KOPT-K1 (cell line): ENCODE data around the gene SPZ1.
"Not testable (repeated sequence)": the region's sequence is repeated elsewhere in the genome, so short reads cannot be mapped to it uniquely, and the experiment has no call there.

Source experiments
- H3K27ac ChIP-seq: fragments of 200-600 bp; sonication (generic); 2 replicates; pipeline ENCODE4 v1.5.1; 2016; ENCODE audit warnings: antibody characterized with exemption, mild to moderate bottlenecking, low read depth, low read length; ENCODE audit not compliant: poor library complexity, severe bottlenecking
- H3K36me3 ChIP-seq: fragments of 200-600 bp; sonication (generic); 2 replicates; pipeline ENCODE4 v1.5.1; 2017; ENCODE audit warnings: antibody characterized with exemption, mild to moderate bottlenecking, low read length, moderate library complexity; ENCODE audit not compliant: insufficient read depth
- H3K9me3 ChIP-seq: fragments of 200-600 bp; sonication (generic); 2 replicates; pipeline ENCODE4 v1.5.1; 2017; ENCODE audit warnings: antibody characterized with exemption, low read length, mild to moderate bottlenecking; ENCODE audit not compliant: insufficient read depth, poor library complexity, severe bottlenecking

Gene SPZ1, protein sequence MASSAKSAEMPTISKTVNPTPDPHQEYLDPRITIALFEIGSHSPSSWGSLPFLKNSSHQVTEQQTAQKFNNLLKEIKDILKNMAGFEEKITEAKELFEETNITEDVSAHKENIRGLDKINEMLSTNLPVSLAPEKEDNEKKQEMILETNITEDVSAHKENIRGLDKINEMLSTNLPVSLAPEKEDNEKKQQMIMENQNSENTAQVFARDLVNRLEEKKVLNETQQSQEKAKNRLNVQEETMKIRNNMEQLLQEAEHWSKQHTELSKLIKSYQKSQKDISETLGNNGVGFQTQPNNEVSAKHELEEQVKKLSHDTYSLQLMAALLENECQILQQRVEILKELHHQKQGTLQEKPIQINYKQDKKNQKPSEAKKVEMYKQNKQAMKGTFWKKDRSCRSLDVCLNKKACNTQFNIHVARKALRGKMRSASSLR

GRCh38 chr5:80319702-80320101 is at the start of gene SPZ1:
Gene SPZ1 (plus strand): TSS chr5:80320002. CDS start chr5:80320216, 214 bp downstream.
- no peaks in the 10 kb centered on the region for H3K9me3 ChIP-seq
- no peak within 1 kb of the TSS for H3K27ac ChIP-seq
- no peaks in the 10 kb centered on the region for H3K36me3 ChIP-seq

DNA sequence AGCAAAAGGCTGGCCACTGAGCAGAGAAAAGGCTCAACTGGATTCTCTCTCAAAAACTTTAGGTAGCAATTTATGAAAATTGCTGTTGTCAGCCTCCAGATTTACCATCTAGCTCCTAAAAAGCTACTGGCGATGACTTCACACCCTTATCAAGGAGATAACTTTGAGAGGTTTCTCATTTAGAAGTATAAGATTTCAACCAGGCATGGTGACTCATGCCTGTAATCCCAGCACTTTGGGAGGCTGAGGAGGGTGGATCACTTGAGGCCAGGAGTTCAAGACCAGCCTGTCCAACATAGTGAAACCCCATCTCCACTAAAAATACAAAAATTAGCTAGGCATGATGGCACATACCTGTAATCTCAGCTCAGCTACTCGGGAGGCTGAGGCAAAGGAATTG is 49.3 kb upstream of the SPZ1 start:
- H3K36me3 ChIP-seq: not testable (repeated sequence)
- H3K27ac ChIP-seq: peak overlapping the region; percentile 71

GRCh38 chr5:80275347-80275746 is 44.5 kb upstream of the SPZ1 start:
- Histone ChIP-seq H3K36me3 (no peaks in the 10 kb centered on the region), H3K27ac (no peak overlapping the region), H3K9me3 (no peaks in the 10 kb centered on the region)

More for the DNA sequence above, 49.3 kb upstream of the SPZ1 start:
- H3K9me3 ChIP-seq: not testable (repeated sequence)

GRCh38 chr5:80276186-80276585 is 43.6 kb upstream of the SPZ1 start:
- H3K27ac ChIP-seq: no peak overlapping the region

GRCh38 chr5:80277191-80277590 is 42.6 kb upstream of the SPZ1 start:
- Histone ChIP-seq H3K9me3 (no peaks in the 10 kb centered on the region), H3K36me3 (no peaks in the 10 kb centered on the region), H3K27ac (no peak overlapping the region)

More at GRCh38 chr5:80276186-80276585, 43.6 kb upstream of the SPZ1 start:
- Histone ChIP-seq H3K36me3 (no peaks in the 10 kb centered on the region), H3K9me3 (no peaks in the 10 kb centered on the region)

DNA sequence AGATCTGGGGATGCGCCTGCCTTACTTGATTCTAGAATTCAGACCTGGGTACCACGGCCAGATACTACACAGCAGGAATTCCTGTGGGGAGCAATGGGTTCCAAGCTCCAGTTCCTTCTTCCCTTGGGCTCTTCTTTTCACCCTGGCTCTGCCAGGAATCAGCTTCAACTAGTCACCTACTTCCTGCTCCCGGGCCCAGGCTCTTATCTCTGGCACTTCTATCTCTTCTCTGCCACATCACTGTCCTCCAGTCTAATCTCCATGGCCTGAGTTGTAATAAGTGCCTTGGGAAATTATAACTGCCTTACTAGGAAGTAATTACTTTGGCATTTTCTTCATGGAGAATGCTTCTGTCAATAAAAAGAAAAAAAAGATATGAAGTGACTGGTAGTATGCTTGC is 37.7 kb upstream of the SPZ1 start:
- Histone ChIP-seq H3K9me3 (no peaks in the 10 kb centered on the region), H3K36me3 (no peaks in the 10 kb centered on the region), H3K27ac (no peak overlapping the region)

DNA sequence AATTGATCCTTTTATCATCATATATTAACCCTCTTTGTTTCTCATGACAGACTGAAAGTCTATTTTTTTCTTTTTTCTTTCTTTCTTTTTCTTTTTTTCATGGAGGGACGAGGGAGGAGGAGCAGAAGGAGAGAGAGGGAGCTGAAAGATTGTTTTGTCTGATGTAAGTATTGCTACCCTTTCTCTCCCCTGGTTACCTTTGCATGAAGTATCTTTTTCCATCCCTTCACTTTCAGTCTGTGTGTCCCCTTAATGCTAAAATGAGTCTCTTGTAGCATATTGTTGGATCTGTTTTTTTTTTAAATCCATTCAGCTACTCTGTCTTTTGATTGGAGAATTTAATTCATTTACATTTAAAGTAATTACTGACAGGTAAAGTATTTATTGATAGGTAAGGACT is 36.4 kb upstream of the SPZ1 start:
- H3K36me3 ChIP-seq: no peaks in the 10 kb centered on the region
- no peaks in the 10 kb centered on the region for H3K9me3 ChIP-seq

DNA sequence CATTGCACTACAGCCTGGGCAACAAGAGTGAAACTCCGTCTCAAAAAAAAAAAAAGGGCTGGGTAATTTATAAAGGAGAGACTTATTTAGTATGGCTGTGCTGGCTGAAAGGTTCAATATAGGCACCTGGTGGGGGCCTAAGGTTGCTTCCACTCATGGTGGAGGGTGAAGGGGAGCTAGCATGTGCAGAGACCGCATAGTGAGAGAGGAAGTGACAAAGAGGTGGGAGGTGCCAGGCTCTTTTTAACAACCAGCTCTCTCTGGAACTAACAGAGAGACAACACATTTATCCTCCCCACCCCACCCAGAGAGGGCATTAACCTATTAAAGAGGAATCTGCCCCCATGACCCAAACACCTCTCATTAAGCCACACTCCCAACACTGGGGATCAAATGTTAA is 35.1 kb upstream of the SPZ1 start:
- Histone ChIP-seq H3K27ac (peak overlapping the region; percentile 44), H3K9me3 (no peaks in the 10 kb centered on the region), H3K36me3 (no peaks in the 10 kb centered on the region)

More for the DNA sequence above, 36.4 kb upstream of the SPZ1 start:
- no peak overlapping the region for H3K27ac ChIP-seq

- Histone ChIP-seq H3K9me3 (no peaks in the 10 kb centered on the region), H3K36me3 (no peaks in the 10 kb centered on the region), H3K27ac (no peak overlapping the region)
These were observed 31.6 kb upstream of the SPZ1 start for GRCh38 chr5:80288177-80288576.

DNA sequence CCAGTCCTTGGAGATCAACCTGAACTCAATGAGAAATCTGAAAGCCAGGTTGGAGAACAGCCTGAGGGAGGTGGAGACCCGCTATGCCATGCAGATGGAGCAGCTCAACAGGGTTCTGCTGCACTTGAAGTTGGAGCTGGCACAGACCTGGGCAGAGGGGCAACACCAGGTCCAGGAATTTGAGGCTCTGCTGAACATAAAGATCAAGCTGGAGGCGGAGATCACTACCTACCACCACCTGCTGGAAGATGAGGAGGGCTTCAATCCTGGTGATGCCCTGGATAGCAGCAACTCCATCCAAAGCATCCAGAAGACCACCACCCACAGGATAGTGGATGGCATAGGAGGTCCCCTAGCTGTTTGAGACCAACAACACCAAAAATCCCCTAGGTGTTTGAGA is 30.5 kb upstream of the SPZ1 start:
- Histone ChIP-seq H3K27ac (no peak overlapping the region), H3K36me3 (no peaks in the 10 kb centered on the region), H3K9me3 (no peaks in the 10 kb centered on the region)

DNA sequence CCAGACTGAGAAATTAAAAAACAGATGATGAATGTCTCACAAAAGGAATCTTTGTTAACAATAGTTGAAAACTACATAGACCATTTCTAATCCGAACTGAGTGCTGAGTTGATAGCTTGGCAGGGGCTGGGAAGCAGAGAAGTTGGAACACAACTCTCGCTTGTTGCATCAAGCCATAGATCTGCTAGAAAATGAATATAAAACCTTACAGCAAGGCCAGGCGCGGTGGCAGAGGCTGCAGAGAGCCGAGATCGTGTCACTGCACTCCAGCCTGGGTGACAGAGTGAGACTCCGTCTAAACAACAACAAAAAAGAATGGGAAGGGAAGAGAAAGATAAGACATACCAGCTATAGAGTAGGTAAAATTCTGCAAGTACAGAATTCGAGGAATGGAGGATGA is 28.0 kb upstream of the SPZ1 start:
- Histone ChIP-seq H3K36me3 (no peaks in the 10 kb centered on the region), H3K27ac (no peak overlapping the region)

DNA sequence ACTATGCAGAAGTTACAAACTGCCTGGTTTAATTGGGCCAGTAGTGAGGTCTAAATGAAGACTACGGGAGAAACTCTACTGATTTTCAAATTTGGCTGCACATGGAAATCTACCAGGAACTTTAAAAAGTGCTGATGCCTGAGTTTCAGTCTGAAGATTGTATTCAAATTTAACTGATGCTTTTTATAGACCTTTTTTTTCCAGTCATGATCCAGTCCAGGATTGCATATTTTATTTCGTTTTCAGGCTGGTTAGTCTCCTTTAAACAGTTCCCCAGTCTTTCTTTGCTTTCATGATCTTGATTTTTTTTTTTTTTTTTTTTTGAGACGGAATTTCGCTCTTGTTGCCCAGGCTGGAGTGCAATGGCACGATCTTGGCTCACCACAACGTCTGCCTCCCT is 23.7 kb upstream of the SPZ1 start:
- H3K27ac ChIP-seq: no peak overlapping the region
- no peaks in the 10 kb centered on the region for H3K9me3 ChIP-seq
- no peaks in the 10 kb centered on the region for H3K36me3 ChIP-seq

More for the DNA sequence above, 28.0 kb upstream of the SPZ1 start:
- no peaks in the 10 kb centered on the region for H3K9me3 ChIP-seq

DNA sequence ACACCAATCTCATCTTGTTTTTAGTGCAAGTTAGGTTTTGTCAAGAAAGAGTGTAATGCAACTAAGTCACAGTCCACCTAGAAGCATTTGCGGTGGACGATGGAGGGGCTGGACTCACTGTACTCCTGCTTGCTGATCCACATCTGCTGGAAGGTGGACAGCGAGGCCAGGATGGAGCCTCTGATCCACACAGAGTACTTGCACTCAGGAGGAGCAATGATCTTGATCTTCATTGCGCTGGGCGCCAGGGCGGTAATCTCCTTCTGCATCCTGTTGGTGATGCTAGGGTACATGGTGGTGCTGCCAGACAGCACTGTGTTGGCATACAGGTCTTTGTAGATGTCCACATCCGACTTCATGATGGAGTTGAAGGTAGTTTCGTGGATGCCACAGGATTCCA is 20.2 kb upstream of the SPZ1 start:
- H3K27ac ChIP-seq: no peak overlapping the region
- H3K9me3 ChIP-seq: no peaks in the 10 kb centered on the region
- no peaks in the 10 kb centered on the region for H3K36me3 ChIP-seq

GRCh38 chr5:80300125-80300524 is 19.7 kb upstream of the SPZ1 start:
- Histone ChIP-seq H3K27ac (no peak overlapping the region), H3K9me3 (no peaks in the 10 kb centered on the region), H3K36me3 (no peaks in the 10 kb centered on the region)

GRCh38 chr5:80300796-80301195 is 19.0 kb upstream of the SPZ1 start:
- not testable (repeated sequence) for H3K9me3 ChIP-seq, H3K36me3 ChIP-seq, H3K27ac ChIP-seq

DNA sequence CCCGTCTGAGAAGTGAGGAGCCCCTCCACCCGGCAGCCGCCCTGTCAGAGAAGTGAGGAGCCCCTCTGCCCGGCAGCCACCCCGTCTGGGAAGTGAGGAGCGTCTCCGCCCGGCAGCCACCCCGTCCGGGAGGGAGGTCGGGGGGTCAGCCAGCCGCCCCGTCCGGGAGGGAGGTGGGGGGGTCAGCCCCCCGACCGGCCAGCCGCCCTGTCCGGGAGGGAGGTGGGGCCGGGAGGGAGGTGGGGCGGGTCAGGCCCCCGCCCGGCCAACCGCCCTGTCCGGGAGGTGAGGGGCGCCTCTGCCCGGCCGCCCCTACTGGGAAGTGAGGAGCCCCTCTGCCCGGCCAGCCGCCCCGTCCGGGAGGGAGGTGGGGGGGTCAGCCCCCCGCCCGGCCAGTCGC is 18.5 kb upstream of the SPZ1 start:
- H3K36me3 ChIP-seq, H3K9me3 ChIP-seq, H3K27ac ChIP-seq: not testable (repeated sequence)
